Measurements from ENCODE around the gene TTYH3. TPM values are rescaled to one million over a fixed set of nuclear protein-coding genes. Genes with fewer than 3 reads are reported as not detected.
"Not testable (repeated sequence)": the region's sequence is repeated elsewhere in the genome, so short reads cannot be mapped to it uniquely, and the experiment has no call there.

Gene TTYH3
- total RNA-seq, 1 donor from 2014 or later: 15.8 TPM

- intact Hi-C loops (cut with DNase I): no loop called here
These were observed 57.6 kb downstream of the TTYH3 start for GRCh38 chr7:2689343-2689847.

DNA sequence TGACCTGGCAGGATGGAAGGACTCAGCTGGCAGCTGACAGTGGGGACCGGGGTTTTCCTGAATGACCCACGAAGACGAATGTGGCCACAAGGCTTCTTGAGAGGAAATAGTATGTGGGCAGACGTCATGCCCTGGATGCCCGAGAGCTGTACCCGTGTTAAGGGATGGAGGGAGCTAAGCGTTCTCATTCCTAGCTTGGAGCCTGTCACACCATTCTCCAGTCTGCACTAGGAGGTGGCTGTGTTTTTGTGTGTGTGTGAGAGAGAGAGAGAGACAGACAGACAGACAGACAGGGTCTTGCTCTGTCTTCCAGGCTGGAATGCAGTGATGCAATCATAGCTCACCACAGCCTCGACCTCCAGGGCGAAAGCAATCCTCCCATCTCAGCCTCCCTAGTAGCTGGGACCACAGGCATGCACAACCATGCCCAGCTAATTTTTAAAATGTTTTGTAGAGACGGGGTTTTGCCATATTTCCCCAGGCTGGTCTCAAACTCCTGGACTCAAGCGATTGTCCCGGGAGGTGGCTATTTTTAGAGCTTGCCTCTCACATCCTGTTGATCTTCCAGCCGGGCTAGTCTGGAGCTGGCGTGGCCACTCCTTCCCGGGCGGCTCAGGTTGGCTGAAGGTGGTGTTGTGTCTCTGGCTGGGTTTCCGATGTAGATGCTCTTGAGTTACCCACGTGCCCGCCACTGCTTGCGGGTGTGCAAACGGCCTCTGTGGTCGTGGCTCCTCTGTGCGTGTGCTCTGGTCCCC is 58.3 kb downstream of the TTYH3 start:
- DNase-seq (ENCODE audit: missing footprints): no peak
- no peak for ATAC-seq
- intact Hi-C loops (cut with DNase I): no loop called here

More at GRCh38 chr7:2689343-2689847, 57.6 kb downstream of the TTYH3 start:
- DNase-seq (ENCODE audit: missing footprints) (no peak), ATAC-seq (no peak)

GRCh38 chr7:2691011-2691707 is 59.4 kb downstream of the TTYH3 start:
- ATAC-seq (no peak), DNase-seq (ENCODE audit: missing footprints) (no peak)
- intact Hi-C loops (cut with DNase I): no loop called here

GRCh38 chr7:2691932-2692439 is 60.2 kb downstream of the TTYH3 start:
- DNase-seq (ENCODE audit: missing footprints); intact Hi-C loops (cut with DNase I); ATAC-seq: not testable (repeated sequence)

GRCh38 chr7:2692543-2692942 is 60.8 kb downstream of the TTYH3 start:
- ATAC-seq (no peak), DNase-seq (ENCODE audit: missing footprints) (no peak)
- intact Hi-C loops (cut with DNase I): no loop called here

GRCh38 chr7:2693420-2694121 is 61.8 kb downstream of the TTYH3 start:
- ATAC-seq; DNase-seq (ENCODE audit: missing footprints); intact Hi-C loops (cut with DNase I): not testable (repeated sequence)

- peak; percentile 16 for ATAC-seq
- intact Hi-C loops (cut with DNase I); DNase-seq (ENCODE audit: missing footprints): not testable (repeated sequence)
These were observed 62.3 kb downstream of the TTYH3 start for GRCh38 chr7:2694122-2694436.

GRCh38 chr7:2698581-2699288 is 66.9 kb downstream of the TTYH3 start:
- intact Hi-C loops (cut with DNase I): no loop called here
- DNase-seq (ENCODE audit: missing footprints) (no peak), ATAC-seq (no peak)

DNA sequence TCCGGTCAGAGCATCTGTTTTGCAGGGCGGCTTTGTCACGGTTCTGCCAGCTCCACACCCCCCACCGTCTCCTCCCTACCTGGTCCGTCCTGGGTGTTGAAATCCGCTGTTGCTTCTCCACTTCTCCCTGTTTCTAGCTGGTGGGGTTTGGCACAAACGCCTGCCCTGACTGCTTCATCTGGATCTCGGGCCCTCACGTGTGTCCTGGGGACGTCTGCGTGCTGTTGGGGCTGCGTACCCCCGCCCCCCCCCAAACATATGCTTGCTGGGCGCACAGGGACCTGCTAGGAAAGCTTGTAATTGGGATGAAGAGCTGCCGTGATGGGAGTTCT is 67.5 kb downstream of the TTYH3 start:
- ATAC-seq: no peak
- DNase-seq (ENCODE audit: missing footprints): no peak
- intact Hi-C loops (cut with DNase I): no loop called here

DNA sequence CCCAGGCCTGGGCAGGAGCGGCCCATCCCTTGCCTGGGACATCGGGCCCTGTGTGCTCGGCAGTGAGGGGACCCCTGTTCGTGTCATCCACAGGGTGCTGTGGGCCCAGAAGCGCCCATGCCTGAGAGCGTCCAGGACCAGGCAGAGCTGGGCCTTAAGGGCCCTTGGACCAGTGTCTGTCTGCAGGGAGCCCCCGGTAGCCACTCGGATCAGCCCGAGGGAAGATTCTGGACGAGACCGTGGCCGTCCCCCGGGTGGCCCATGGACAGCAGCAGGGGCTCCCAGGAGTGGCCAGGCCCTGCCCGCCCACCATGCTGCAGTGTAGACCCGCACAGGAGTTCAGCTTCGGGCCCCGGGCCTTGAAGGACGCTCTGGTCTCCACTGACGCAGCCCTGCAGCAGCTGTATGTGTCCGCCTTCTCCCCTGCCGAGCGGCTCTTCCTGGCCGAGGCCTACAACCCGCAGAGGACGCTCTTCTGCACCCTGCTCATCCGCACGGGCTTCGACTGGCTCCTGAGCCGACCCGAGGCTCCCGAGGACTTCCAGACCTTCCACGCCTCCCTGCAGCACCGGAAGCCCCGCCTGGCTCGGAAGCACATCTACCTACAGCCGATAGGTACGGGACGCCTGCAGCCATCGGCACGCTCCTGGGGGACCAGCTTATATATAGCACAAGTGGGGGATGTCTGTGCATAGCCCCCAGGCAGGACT is 68.5 kb downstream of the TTYH3 start:
- intact Hi-C loops (cut with DNase I): no loop called here
- ATAC-seq (no peak), DNase-seq (ENCODE audit: missing footprints) (no peak)

DNA sequence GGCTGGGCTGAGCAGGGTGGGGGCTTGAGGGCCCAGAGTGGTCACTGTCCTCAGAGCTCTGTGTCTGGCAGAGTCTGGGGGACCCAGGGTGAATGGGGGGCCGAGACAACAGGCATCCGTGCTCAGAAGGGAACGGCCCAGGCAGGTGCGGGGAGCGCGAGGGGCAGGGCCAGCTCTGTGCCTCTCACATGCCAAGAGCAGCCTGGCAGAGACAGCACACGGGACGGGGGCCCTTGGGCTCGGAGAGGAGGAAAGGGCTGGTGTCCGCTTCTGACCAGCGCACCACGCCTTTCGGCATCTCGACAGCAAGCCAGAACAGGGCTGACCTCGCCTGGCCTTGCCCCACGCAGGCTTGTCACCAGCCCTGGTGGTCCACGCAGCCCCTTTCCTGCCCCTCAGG is 69.6 kb downstream of the TTYH3 start:
- intact Hi-C loops (cut with DNase I): no loop called here
- peak; percentile 24 for ATAC-seq

GRCh38 chr7:2701832-2702593 is 70.2 kb downstream of the TTYH3 start:
- intact Hi-C loops (cut with DNase I): no loop called here
- ATAC-seq: peak; percentile 81
- no peak for DNase-seq (ENCODE audit: missing footprints)

More for the DNA sequence above, 69.6 kb downstream of the TTYH3 start:
- no peak for DNase-seq (ENCODE audit: missing footprints)

- no peak for DNase-seq (ENCODE audit: missing footprints)
- intact Hi-C loops (cut with DNase I): no loop called here
- no peak for ATAC-seq
These were observed 70.8 kb downstream of the TTYH3 start for GRCh38 chr7:2702594-2702957.

GRCh38 chr7:2705371-2706096 is 73.7 kb downstream of the TTYH3 start:
- intact Hi-C loops (cut with DNase I): no loop called here
- no peak for ATAC-seq
- no peak for DNase-seq (ENCODE audit: missing footprints)

DNA sequence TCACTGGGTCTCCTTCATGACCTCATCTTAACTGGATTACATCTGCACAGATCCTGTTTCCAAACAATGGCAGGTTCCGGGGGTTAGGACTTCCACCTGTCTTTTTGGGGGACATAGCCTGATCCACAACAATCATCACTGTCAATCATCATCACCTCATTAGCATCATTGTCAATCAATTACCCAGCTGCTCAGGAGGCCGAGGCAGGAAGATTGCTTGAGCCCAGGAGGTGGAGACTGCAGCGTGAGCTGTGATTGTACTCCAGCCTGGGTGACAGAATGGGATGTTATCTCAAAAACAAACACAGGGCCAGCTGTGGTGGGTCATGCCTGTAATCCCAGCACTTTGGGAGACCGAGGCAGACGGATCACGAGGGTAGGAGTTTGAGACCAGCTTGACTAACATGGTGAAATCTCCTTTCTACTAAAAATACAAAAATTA is 74.9 kb downstream of the TTYH3 start:
- DNase-seq (ENCODE audit: missing footprints): no peak
- intact Hi-C loops (cut with DNase I): no loop called here

DNA sequence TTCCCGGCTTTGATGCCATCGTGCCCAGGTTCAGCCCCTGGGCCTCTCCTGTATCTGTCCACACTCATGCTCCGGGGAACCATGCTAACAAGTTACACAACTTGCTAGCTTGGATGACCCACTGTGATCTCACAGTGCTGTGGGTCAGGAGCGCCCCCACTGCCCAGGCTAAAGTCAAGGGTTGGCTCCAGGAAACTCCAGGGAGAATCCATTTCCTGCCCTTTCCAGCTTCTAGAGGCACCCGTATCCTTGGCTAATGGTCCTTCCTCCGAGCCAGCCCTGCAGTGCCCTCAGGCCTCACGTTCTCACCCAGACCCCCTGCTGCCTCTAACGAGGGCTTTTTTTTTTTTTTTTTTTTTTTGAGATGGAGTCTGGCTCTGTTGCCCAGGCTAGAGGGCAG is 75.7 kb downstream of the TTYH3 start:
- no peak for ATAC-seq
- DNase-seq (ENCODE audit: missing footprints): no peak
- intact Hi-C loops (cut with DNase I): no loop called here

More for the DNA sequence above, 74.9 kb downstream of the TTYH3 start:
- ATAC-seq: no peak

- DNase-seq (ENCODE audit: missing footprints) (no peak), ATAC-seq (no peak)
- intact Hi-C loops (cut with DNase I): no loop called here
These were observed 76.3 kb downstream of the TTYH3 start for GRCh38 chr7:2708041-2708440.

Measured in Right ventricle myocardium inferior (tissue), 1 donor.